Heart left ventricle (tissue), 13 donors: ENCODE data around the gene FKBP1B.

ENCODE experiments used
- POLR2A ChIP-seq, 2 donors: fragments of 450-650 bp; IDR thresholded peaks; one replicate each; pipeline ENCODE4 v1.6.1; 2017; ENCODE audit warnings: antibody characterized with exemption in 2 of 2, mild to moderate bottlenecking in 2 of 2, moderate library complexity in 2 of 2
- TF ChIP-seq, protein P1 (sequence below), 12 donors: fragments of 200-600 bp; sonication (generic) in 4 of 12; IDR thresholded peaks; one replicate each; pipeline versions ENCODE4 v1.5.0 to v1.8.0; 2018 to 2022; ENCODE audit warnings: antibody characterized with exemption in 12 of 12, mild to moderate bottlenecking in 5 of 12
- donor health status: ischemic (EF 13 %, LVEDD 7.1; RV severe dilation, severe dysfunction).
- donor health status: DM: no; HTN: yes; CAD: no.
- donor health status: DM: no; HTN: no; CAD: no.
- donor health status: ischemic (EF 25% LVEDD 6.9; RV normal size, moderate dysfunction).
- donor health status: ischemic (EF 25% LVEDD 5.7; RV mildly dilated, moderate dysfunction).
- donor health status: ischemic (EF 35%, LVEDD 5.7; RV mildly dilated, moderate dysfunction).
- donor health status: nonischemic (EF 11% LVEDD 7.7; RV severe dilation, severe dysfunction).
- donor health status: DM: yes; HTN: yes; CAD: no.
- donor health status: PGD.
- donor health status: ischemic (EF 29% LVEDD 5.4; RV normal size, mild dysfunction).
- donor health status: nonischemic (EF 23%, LVEDD 6.1; RV moderate dilation, normal function).

- TF ChIP-seq, protein P1, sequence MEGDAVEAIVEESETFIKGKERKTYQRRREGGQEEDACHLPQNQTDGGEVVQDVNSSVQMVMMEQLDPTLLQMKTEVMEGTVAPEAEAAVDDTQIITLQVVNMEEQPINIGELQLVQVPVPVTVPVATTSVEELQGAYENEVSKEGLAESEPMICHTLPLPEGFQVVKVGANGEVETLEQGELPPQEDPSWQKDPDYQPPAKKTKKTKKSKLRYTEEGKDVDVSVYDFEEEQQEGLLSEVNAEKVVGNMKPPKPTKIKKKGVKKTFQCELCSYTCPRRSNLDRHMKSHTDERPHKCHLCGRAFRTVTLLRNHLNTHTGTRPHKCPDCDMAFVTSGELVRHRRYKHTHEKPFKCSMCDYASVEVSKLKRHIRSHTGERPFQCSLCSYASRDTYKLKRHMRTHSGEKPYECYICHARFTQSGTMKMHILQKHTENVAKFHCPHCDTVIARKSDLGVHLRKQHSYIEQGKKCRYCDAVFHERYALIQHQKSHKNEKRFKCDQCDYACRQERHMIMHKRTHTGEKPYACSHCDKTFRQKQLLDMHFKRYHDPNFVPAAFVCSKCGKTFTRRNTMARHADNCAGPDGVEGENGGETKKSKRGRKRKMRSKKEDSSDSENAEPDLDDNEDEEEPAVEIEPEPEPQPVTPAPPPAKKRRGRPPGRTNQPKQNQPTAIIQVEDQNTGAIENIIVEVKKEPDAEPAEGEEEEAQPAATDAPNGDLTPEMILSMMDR (IDR thresholded peaks at IDR 0.05): no peak
- no peak for TF ChIP-seq POLR2A (IDR thresholded peaks at IDR 0.05)
These were observed 769 bp downstream of the FKBP1B start for GRCh38 chr2:24050041-24050979.
